Lower leg skin (tissue), 4 donors: Measurements from ENCODE around the gene BABAM2. TPM values are rescaled to one million over a fixed set of nuclear protein-coding genes. Genes with fewer than 3 reads are reported as not detected.
"Not testable (repeated sequence)": the region's sequence is repeated elsewhere in the genome, so short reads cannot be mapped to it uniquely, and the experiment has no call there.

Source experiments
- DNase-seq, 2 donors: peaks; one replicate each; pipeline ENCODE4 v3.0.0-alpha.2; 2019; ENCODE audit warnings: low spot score in 2 of 2
- H3K4me3 ChIP-seq: fragments of 200-600 bp; sonication (generic); 2 replicates; pipeline ENCODE4 v1.5.1; 2017; ENCODE audit warnings: mild to moderate bottlenecking, low read depth; ENCODE audit not compliant: poor library complexity, severe bottlenecking
- POLR2A ChIP-seq, 2 donors: fragments of 450-650 bp; IDR thresholded peaks; one replicate each; pipeline ENCODE4 v1.6.1; 2016 to 2017; ENCODE audit warnings: antibody characterized with exemption in 2 of 2, mild to moderate bottlenecking in 1 of 2, moderate library complexity in 1 of 2
- WGBS, 2 donors: methylation state at CpG; one replicate each; pipeline ENCODE4 v1.1.5; 2018; 5-methylcytosine and 5-hydroxymethylcytosine counted together
- intact Hi-C: fragments of 100-400 bp; cut with DNase I; formaldehyde crosslinking; loops from one replicate; pipeline ENCODE4 v1.15.0; 2023; ENCODE audit warnings: low total_unique reads
- total RNA-seq, 4 donors: library from RNA; depleted of rRNA; stranded (reverse); fragments of >200 nt; gene quantifications; one replicate each; pipeline ENCODE4 v1.1.0, GENCODE V29; 2016
- TF ChIP-seq, protein P1 (sequence below), 3 donors: fragments of 450-650 bp; IDR thresholded peaks; one replicate each; pipeline ENCODE4 v1.5.1; 2016; ENCODE audit warnings: antibody characterized with exemption in 3 of 3, mild to moderate bottlenecking in 3 of 3, moderate library complexity in 2 of 3

Gene BABAM2
- total RNA-seq, 4 donors from 2014 or later: 18.4 to 28.5 (median 23.9) TPM

DNA sequence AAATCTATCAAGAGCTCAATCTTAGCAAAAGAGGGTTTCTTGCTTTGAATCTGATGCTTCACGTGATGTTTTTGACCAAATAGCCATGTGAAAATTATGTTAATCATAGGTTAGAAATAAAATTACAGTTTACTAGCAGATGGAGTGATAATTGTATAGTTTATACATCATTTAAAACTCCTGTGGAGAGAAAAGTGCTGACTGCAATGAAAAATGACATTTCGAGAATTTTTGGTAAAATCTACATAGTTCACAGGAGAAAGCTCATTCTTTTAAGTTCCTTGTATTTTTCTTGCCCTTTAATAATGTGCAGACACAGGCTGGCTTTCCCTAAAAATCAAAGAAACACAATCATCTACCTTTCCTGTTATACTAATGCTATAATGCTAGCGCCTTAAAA, 33.6 kb upstream of the BABAM2 start:
- 65 to 90% methylated on average over 3 of the region's 3 CpGs for WGBS, 2 donors
- H3K4me3 ChIP-seq: no peak overlapping the region
- TF ChIP-seq, protein P1, sequence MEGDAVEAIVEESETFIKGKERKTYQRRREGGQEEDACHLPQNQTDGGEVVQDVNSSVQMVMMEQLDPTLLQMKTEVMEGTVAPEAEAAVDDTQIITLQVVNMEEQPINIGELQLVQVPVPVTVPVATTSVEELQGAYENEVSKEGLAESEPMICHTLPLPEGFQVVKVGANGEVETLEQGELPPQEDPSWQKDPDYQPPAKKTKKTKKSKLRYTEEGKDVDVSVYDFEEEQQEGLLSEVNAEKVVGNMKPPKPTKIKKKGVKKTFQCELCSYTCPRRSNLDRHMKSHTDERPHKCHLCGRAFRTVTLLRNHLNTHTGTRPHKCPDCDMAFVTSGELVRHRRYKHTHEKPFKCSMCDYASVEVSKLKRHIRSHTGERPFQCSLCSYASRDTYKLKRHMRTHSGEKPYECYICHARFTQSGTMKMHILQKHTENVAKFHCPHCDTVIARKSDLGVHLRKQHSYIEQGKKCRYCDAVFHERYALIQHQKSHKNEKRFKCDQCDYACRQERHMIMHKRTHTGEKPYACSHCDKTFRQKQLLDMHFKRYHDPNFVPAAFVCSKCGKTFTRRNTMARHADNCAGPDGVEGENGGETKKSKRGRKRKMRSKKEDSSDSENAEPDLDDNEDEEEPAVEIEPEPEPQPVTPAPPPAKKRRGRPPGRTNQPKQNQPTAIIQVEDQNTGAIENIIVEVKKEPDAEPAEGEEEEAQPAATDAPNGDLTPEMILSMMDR (IDR thresholded peaks at IDR 0.05): no peak
- no peak for TF ChIP-seq POLR2A (IDR thresholded peaks at IDR 0.05)
- intact Hi-C loops: no loop called here
- no peak for DNase-seq

DNA sequence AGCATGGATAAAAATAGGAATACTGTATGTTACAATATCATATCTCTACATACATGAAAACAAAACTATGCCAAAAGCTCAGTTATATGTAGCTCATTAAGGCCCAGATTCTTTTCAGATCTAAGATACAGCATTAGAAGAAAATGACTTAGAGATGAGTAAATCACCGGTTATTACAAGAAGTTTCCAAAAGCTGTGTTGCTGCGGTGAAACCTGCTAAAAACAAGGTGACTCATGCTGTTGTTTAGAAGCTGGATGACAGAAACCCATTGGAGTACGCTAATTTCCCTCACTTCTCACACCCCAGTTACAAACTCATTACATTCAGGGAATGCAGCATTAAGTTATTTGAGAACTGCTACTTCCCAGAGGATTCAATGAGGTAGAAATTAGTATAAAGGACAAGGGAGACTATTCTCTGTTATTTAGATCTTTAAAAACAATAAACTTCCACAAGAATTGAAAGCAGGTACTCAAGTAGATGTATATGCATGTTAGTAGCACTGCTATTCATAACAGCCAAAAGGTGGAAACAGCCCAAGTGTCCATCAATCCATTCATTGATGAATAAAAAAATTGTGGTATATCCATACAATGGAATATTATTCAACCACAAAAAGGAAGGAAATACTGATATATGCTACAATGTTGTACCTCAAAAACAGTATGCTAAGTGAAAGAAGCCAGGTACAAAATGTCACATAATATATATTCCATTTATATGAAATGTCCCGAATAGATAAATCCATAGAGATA, 32.9 kb upstream of the BABAM2 start:
- H3K4me3 ChIP-seq: no peak overlapping the region
- intact Hi-C loops: no loop called here
- no peak for TF ChIP-seq POLR2A (IDR thresholded peaks at IDR 0.05)
- TF ChIP-seq, protein P1 (IDR thresholded peaks at IDR 0.05): no peak
- no peak for DNase-seq
- 69 to 75% methylated on average over 4 of the region's 4 CpGs for WGBS, 2 donors

DNA sequence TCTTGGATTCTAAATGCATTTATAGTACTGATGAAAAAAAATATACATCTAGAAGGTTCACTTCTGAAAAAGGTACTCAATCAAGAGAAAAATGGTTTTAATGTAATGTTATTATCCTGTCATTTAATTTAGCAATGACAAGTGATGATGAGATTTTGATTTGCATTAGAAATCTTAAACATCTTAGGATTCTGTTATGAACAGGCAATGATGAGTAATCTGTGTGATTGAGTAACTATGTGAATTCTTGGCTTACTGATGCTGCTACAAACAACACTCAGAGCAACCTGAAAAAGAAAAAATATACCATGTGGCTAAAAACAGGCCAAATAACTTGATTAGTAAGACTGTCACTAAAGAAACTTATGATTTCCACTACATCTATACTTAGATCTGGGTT, 30.4 kb upstream of the BABAM2 start:
- TF ChIP-seq, protein P1 (IDR thresholded peaks at IDR 0.05): no peak
- no peak for TF ChIP-seq POLR2A (IDR thresholded peaks at IDR 0.05)
- no peak for DNase-seq
- H3K4me3 ChIP-seq: no peak overlapping the region
- intact Hi-C loops: no loop called here

DNA sequence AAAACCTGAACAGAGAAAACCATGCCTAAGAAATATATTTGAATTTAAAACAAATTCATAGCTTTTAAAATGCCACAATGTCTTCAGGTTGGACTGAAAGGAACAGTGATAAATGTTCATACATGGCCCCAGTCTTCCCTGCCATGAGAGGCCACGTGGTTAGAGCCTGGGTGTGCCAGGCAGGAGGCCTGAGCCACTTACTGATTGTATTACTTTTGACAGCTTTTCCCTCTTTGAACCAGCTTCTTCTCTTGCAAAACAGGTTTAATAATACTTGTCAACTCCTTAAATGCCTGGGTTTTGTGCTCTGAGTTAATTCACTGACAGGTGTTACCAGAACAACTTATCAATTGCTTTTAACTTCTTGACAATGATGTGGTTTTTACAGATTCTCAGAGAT, 27.4 kb upstream of the BABAM2 start:
- no peak for TF ChIP-seq POLR2A (IDR thresholded peaks at IDR 0.05)
- TF ChIP-seq, protein P1 (IDR thresholded peaks at IDR 0.05): no peak
- intact Hi-C loops: no loop called here
- 35 to 56% methylated on average over 1 of the region's 1 CpG for WGBS, 2 donors
- H3K4me3 ChIP-seq: no peak overlapping the region
- DNase-seq: no peak

DNA sequence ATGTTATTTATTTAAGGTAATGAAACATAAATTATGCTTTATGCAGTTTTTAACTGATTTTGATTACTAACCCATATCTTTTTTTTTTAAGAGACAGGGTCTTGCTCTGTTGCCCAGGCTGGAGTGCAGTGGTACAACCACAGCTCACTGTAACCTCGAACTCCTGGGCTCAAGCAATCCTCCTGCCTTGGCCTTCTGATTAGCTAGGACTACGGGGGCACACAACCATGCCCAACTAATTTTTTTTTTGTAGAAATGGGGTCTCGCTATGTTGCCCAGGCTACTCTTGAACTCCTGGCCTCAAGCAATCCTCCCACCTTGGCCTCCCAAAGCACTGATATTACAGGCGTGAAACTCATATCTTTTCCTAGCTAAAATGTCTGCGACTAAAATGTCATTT, 26.6 kb upstream of the BABAM2 start:
- WGBS, 2 donors: 78 to 97% methylated on average over 5 of the region's 5 CpGs
- intact Hi-C loops, H3K4me3 ChIP-seq, DNase-seq: not testable (repeated sequence)

DNA sequence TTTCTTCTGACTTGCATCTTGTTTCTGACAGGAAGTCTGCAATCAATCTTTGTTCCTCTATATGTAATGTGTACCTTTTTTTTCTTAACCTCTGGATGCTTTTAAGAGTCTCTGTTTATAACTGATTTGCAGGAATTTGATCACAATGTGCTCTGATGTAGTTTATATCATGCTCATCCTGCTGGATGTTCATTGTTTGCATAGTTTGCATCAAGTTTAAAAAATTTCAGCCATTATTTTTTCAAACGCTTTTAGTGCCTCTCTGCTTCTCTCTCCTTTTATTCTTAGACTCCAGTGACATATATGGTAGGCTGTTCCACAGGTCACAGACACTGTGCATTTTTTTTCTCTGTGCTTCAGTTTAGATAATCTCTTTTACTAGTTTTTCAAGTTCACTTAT, 24.3 kb upstream of the BABAM2 start:
- no peak for DNase-seq
- H3K4me3 ChIP-seq: no peak overlapping the region
- intact Hi-C loops: no loop called here
- 84 to 88% methylated on average over 1 of the region's 1 CpG for WGBS, 2 donors
- TF ChIP-seq POLR2A (IDR thresholded peaks at IDR 0.05): no peak
- TF ChIP-seq, protein P1 (IDR thresholded peaks at IDR 0.05): no peak
